IPS-11a (cell line): ENCODE data around the gene SMG7.

Experiments used
- H3K4me3 ChIP-seq: one replicate; pipeline ENCODE4 v1.5.1; 2013; ENCODE audit warnings: low read depth, low read length, control low read depth

Gene SMG7

GRCh38 chr1:183553331-183553730 lies 81.0 kb downstream of the SMG7 start:
- no peak overlapping the region for H3K4me3 ChIP-seq

GRCh38 chr1:183553764-183554163 lies 81.5 kb downstream of the SMG7 start:
- no peak overlapping the region for H3K4me3 ChIP-seq

- no peak overlapping the region for H3K4me3 ChIP-seq
Observed at GRCh38 chr1:183554577-183554976, 82.3 kb downstream of the SMG7 start.

- no peak overlapping the region for H3K4me3 ChIP-seq
Observed at GRCh38 chr1:183559061-183559460, 86.8 kb downstream of the SMG7 start.

GRCh38 chr1:183562701-183563100 lies 90.4 kb downstream of the SMG7 start:
- H3K4me3 ChIP-seq = no peak overlapping the region

GRCh38 chr1:183565261-183565660 lies 93.0 kb downstream of the SMG7 start:
- H3K4me3 ChIP-seq = no peak overlapping the region

GRCh38 chr1:183566026-183566425 lies 93.7 kb downstream of the SMG7 start:
- no peak overlapping the region for H3K4me3 ChIP-seq

- no peak overlapping the region for H3K4me3 ChIP-seq
Observed at GRCh38 chr1:183567584-183567983, 95.3 kb downstream of the SMG7 start.

GRCh38 chr1:183568176-183569021 lies 96.1 kb downstream of the SMG7 start:
- H3K4me3 ChIP-seq = no peak overlapping the region

- H3K4me3 ChIP-seq = no peak overlapping the region
Observed at GRCh38 chr1:183569141-183569540, 96.8 kb downstream of the SMG7 start.

GRCh38 chr1:183569801-183570200 lies 97.5 kb downstream of the SMG7 start:
- no peak overlapping the region for H3K4me3 ChIP-seq

GRCh38 chr1:183570451-183570850 lies 98.2 kb downstream of the SMG7 start:
- no peak overlapping the region for H3K4me3 ChIP-seq

GRCh38 chr1:183571678-183572268 lies 99.5 kb downstream of the SMG7 start:
- no peak overlapping the region for H3K4me3 ChIP-seq

- no peak overlapping the region for H3K4me3 ChIP-seq
Observed at GRCh38 chr1:183572721-183573120, 100.4 kb downstream of the SMG7 start.

GRCh38 chr1:183575606-183576005 lies 103.3 kb downstream of the SMG7 start:
- no peak overlapping the region for H3K4me3 ChIP-seq

GRCh38 chr1:183576537-183576936 lies 104.2 kb downstream of the SMG7 start:
- no peak overlapping the region for H3K4me3 ChIP-seq

- H3K4me3 ChIP-seq = no peak overlapping the region
Observed at GRCh38 chr1:183577897-183578465, 105.7 kb downstream of the SMG7 start.

GRCh38 chr1:183578856-183579255 lies 106.6 kb downstream of the SMG7 start:
- no peak overlapping the region for H3K4me3 ChIP-seq

GRCh38 chr1:183580281-183580682 lies 108.0 kb downstream of the SMG7 start:
- H3K4me3 ChIP-seq = no peak overlapping the region

- H3K4me3 ChIP-seq = no peak overlapping the region
Observed at GRCh38 chr1:183582021-183582713, 109.9 kb downstream of the SMG7 start.

- H3K4me3 ChIP-seq = no peak overlapping the region
Observed at GRCh38 chr1:183583466-183583865, 111.2 kb downstream of the SMG7 start.

- H3K4me3 ChIP-seq = no peak overlapping the region
Observed at GRCh38 chr1:183584147-183584546, 111.8 kb downstream of the SMG7 start.
